ENCODE measurements around the gene WNT7A.

DNA sequence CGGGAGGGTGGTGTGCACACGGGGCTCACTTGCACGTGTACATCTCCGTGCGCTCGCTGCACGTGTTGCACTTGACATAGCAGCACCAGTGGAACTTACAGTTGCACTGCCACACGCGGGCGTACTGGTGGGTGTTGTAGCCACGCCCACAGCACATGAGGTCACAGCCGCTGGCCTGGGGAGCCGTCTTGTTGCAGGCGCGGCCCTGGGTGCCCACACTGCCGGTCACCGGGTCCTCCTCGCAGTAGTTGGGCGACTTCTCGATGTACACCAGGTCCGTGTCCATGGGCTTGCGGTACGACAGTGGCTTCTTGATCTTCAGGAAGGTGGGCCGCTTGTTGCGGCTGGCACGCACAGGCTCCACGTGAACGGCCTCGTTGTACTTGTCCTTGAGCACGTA lies 61.0 kb downstream of the WNT7A start:
- TF ChIP-seq POLR2A (IDR thresholded peaks at IDR 0.05): no peak
- TF ChIP-seq, protein P1, sequence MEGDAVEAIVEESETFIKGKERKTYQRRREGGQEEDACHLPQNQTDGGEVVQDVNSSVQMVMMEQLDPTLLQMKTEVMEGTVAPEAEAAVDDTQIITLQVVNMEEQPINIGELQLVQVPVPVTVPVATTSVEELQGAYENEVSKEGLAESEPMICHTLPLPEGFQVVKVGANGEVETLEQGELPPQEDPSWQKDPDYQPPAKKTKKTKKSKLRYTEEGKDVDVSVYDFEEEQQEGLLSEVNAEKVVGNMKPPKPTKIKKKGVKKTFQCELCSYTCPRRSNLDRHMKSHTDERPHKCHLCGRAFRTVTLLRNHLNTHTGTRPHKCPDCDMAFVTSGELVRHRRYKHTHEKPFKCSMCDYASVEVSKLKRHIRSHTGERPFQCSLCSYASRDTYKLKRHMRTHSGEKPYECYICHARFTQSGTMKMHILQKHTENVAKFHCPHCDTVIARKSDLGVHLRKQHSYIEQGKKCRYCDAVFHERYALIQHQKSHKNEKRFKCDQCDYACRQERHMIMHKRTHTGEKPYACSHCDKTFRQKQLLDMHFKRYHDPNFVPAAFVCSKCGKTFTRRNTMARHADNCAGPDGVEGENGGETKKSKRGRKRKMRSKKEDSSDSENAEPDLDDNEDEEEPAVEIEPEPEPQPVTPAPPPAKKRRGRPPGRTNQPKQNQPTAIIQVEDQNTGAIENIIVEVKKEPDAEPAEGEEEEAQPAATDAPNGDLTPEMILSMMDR (IDR thresholded peaks at IDR 0.05): no peak
- TF ChIP-seq POLR2AphosphoS5 (IDR thresholded peaks at IDR 0.05): no peak

Measured in prostate gland (tissue), 2 donors.